Astrocyte (in vitro differentiated cells and primary cell): Measurements from ENCODE around the gene ABCC9.

ENCODE experiments used
- EZH2 ChIP-seq: IDR thresholded peaks from 2 replicates; pipeline ENCODE4 v1.6.1; 2012; ENCODE audit warnings: mild to moderate bottlenecking, low read length, inconsistent platforms; ENCODE audit not compliant: insufficient read depth
- TF ChIP-seq, protein P1 (sequence below): IDR thresholded peaks from 2 replicates; pipeline ENCODE4 v1.5.1; 2011; ENCODE audit warnings: low read depth, mild to moderate bottlenecking, inconsistent platforms, low read length, moderate library complexity; ENCODE audit not compliant: insufficient read depth

DNA sequence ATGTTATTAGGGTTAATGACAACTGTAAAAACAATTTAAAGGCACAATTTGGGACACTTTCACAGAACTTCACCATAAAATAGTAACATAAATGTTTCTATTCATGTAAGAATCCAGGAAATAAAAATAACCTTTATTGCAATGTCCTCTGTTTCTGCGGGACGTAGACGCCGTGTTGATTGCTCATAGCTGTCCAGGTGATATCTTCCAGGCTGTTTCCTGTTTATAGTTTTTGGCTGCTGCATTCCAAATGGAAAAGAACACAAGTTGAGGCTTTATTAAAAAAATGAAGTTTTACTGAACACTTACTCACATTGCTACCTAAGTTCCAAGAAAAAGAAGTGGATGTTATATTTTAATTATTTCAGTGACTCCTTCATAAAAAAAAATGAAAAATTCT is 58.6 kb downstream of the ABCC9 start:
- no peak for TF ChIP-seq EZH2
- TF ChIP-seq, protein P1, sequence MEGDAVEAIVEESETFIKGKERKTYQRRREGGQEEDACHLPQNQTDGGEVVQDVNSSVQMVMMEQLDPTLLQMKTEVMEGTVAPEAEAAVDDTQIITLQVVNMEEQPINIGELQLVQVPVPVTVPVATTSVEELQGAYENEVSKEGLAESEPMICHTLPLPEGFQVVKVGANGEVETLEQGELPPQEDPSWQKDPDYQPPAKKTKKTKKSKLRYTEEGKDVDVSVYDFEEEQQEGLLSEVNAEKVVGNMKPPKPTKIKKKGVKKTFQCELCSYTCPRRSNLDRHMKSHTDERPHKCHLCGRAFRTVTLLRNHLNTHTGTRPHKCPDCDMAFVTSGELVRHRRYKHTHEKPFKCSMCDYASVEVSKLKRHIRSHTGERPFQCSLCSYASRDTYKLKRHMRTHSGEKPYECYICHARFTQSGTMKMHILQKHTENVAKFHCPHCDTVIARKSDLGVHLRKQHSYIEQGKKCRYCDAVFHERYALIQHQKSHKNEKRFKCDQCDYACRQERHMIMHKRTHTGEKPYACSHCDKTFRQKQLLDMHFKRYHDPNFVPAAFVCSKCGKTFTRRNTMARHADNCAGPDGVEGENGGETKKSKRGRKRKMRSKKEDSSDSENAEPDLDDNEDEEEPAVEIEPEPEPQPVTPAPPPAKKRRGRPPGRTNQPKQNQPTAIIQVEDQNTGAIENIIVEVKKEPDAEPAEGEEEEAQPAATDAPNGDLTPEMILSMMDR: no peak
